Upper lobe of left lung (tissue), 4 donors: ENCODE results near the gene TMEM63A.

Source experiments
- CTCF ChIP-seq, 6 experiments: fragments of 450-650 bp in 4 of 6; fragments of 200-600 bp in 2 of 6; sonication (generic) in 2 of 6; IDR thresholded peaks; one replicate each; pipeline ENCODE4 v1.5.1; 2016 to 2019; ENCODE audit warnings: antibody characterized with exemption in 6 of 6
- POLR2A ChIP-seq, 4 donors: fragments of 450-650 bp; IDR thresholded peaks; one replicate each; pipeline ENCODE4 v1.5.1; 2016 to 2017; ENCODE audit warnings: antibody characterized with exemption in 4 of 4, mild to moderate bottlenecking in 2 of 4
- POLR2AphosphoS5 ChIP-seq, 2 donors: sonication (generic); formaldehyde crosslinking; IDR thresholded peaks; one replicate each; pipeline ENCODE4 v1.5.1; 2017; ENCODE audit warnings: antibody characterized with exemption in 2 of 2

- no peak for TF ChIP-seq CTCF (IDR thresholded peaks at IDR 0.05)
- no peak for TF ChIP-seq POLR2A (IDR thresholded peaks at IDR 0.05)
- no peak for TF ChIP-seq POLR2AphosphoS5 (IDR thresholded peaks at IDR 0.05)
Measured at GRCh38 chr1:225825607-225826007, 56.6 kb downstream of the TMEM63A start.
